ENCODE measurements around the gene MBD3L5.
"Not testable (repeated sequence)": the region's sequence is repeated elsewhere in the genome, so short reads cannot be mapped to it uniquely, and the experiment has no call there.

GRCh38 chr19:7028790-7029189 is 1.6 kb upstream of the MBD3L5 start:
- TF ChIP-seq, protein P1, sequence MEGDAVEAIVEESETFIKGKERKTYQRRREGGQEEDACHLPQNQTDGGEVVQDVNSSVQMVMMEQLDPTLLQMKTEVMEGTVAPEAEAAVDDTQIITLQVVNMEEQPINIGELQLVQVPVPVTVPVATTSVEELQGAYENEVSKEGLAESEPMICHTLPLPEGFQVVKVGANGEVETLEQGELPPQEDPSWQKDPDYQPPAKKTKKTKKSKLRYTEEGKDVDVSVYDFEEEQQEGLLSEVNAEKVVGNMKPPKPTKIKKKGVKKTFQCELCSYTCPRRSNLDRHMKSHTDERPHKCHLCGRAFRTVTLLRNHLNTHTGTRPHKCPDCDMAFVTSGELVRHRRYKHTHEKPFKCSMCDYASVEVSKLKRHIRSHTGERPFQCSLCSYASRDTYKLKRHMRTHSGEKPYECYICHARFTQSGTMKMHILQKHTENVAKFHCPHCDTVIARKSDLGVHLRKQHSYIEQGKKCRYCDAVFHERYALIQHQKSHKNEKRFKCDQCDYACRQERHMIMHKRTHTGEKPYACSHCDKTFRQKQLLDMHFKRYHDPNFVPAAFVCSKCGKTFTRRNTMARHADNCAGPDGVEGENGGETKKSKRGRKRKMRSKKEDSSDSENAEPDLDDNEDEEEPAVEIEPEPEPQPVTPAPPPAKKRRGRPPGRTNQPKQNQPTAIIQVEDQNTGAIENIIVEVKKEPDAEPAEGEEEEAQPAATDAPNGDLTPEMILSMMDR (IDR thresholded peaks at IDR 0.05) = not testable (repeated sequence)
- TF ChIP-seq POLR2A (IDR thresholded peaks at IDR 0.05) = not testable (repeated sequence)
